ENCODE results near the gene PNPLA7. TPM values are rescaled to one million over a fixed set of nuclear protein-coding genes. Genes with fewer than 3 reads are reported as not detected.

PNPLA7 gene
- total and polyA plus RNA-seq, 2 of the 8 experiments (the other 6 are each of a cell fraction or from before 2014, with no cell fraction given), result 0.35 to 0.47 TPM

- POLR2A ChIA-PET (ENCODE audit: partially characterized antibody), result no interaction called here
Measured at GRCh38 chr9:137564817-137565411, 14.7 kb upstream of the PNPLA7 start.

More at GRCh38 chr9:137564817-137565411, 14.7 kb upstream of the PNPLA7 start:
- Histone ChIP-seq H3K27me3 (replicated peaks in 1 of 4; ENCODE audit: control insufficient read depth in 3 of 4, extremely low read depth in 1 of 4, insufficient read depth in 3 of 4, low read length in 3 of 4) (no peaks in the 10 kb centered on the region), H3K4ac (replicated peaks; ENCODE audit: insufficient read length, low read depth, low read length) (no peak overlapping the region), H3K18ac (ENCODE audit: extremely low read depth, low read length) (no peak overlapping the region), H2BK120ac (replicated peaks; ENCODE audit: low read depth, low read length) (no peak overlapping the region), H3K23me2 (ENCODE audit: low read depth, low read length) (peaks cover 10% of the 10 kb centered on the region; the same call in 1 of the 2 replicates), H4K8ac (ENCODE audit: extremely low read depth, insufficient read depth, low read length) (no peak overlapping the region), H3K79me1 (ENCODE audit: low read depth, low read length) (no peaks in the 10 kb centered on the region; the same call in 1 of the 2 replicates), H3K56ac (replicated peaks; ENCODE audit: insufficient read length, low read depth, low read length) (no peak overlapping the region), H3K9me3 (ENCODE audit: insufficient read depth in 2 of 2, low read depth in 1 of 2, low read length in 1 of 2) (no peaks in the 10 kb centered on the region), H3K4me2 (ENCODE audit: insufficient read depth in 1 of 2, low read depth in 2 of 2, low read length in 2 of 2) (no peak overlapping the region), H3K27ac (ENCODE audit: low read depth, low read length) (no peak overlapping the region), H3K23ac (ENCODE audit: insufficient read length) (no peak overlapping the region), H2BK15ac (ENCODE audit: low read length) (no peak overlapping the region), H2BK12ac (ENCODE audit: low read depth, low read length) (no peak overlapping the region), H2BK5ac (ENCODE audit: low read depth, low read length) (no peak overlapping the region), H4K20me1 (replicated peaks in 1 of 2; ENCODE audit: control insufficient read depth in 1 of 2, insufficient read depth in 2 of 2, low read length in 2 of 2) (peaks cover 0 to 7% of the 10 kb centered on the region in 2 experiments), H3K14ac (ENCODE audit: insufficient read length) (no peak overlapping the region), H4K91ac (replicated peaks; ENCODE audit: insufficient read length, low read length) (no peak overlapping the region), H2AK5ac (ENCODE audit: low read depth, low read length) (no peak overlapping the region), H3K79me2 (ENCODE audit: control insufficient read depth in 1 of 2, insufficient read depth in 2 of 2, low read length in 2 of 2) (peaks cover 0 to 2% of the 10 kb centered on the region in 2 experiments; a peak in 1 of 4 replicates), H3K4me1 (replicated peaks in 1 of 4; ENCODE audit: control insufficient read depth in 3 of 4, insufficient read depth in 4 of 4, low read length in 3 of 4) (no peaks in the 10 kb centered on the region), H4K5ac (ENCODE audit: insufficient read length, low read depth, low read length) (no peak overlapping the region), H3K9ac (replicated peaks in 1 of 4; ENCODE audit: extremely low read depth in 1 of 4, low read depth in 3 of 4, low read length in 3 of 4) (no peak overlapping the region), H3K36me3 (ENCODE audit: control insufficient read depth in 2 of 4, insufficient read depth in 4 of 4, low read length in 3 of 4) (peaks cover 4 to 26% (median 15%) of the 10 kb centered on the region in 4 experiments; a peak in 6 of 8 replicates), H2BK20ac (ENCODE audit: low read length) (no peak overlapping the region), H2AFZ (ENCODE audit: low read length) (no peak overlapping the region), H3K4me3 (ENCODE audit: extremely low read depth in 1 of 4, insufficient read depth in 2 of 4, low read depth in 3 of 4, low read length in 4 of 4) (no peak overlapping the region)
- FAIRE-seq, result no peak
- CTCF ChIA-PET (ENCODE audit: partially characterized antibody), result interaction anchor here (0.7 kb wide), 1 partner anchor 27 kb away, joined by 3 read pairs; no protein-coding TSS in a partner anchor
- TF ChIP-seq CHD2 (IDR thresholded peaks at IDR 0.05; ENCODE audit: low read length), result no peak
- TF ChIP-seq KDM4A (IDR thresholded peaks at IDR 0.05; ENCODE audit: low read depth, low read length, severe bottlenecking), result no peak
- no peak for TF ChIP-seq KDM5A (IDR thresholded peaks at IDR 0.05; ENCODE audit: low read length)
- no peak for TF ChIP-seq USF2 (IDR thresholded peaks at IDR 0.05; ENCODE audit: low read length)
- no peak for TF ChIP-seq JUN (IDR thresholded peaks at IDR 0.05; ENCODE audit: low read depth, low read length)
- no peak for DNase-seq (ENCODE audit: low read depth in 1 of 2, low spot score in 2 of 2)
- WGBS, 2 experiments (ENCODE audit: extremely low coverage in 1 of 2, insufficient coverage in 1 of 2, insufficient read length in 1 of 2, insufficient replicate concordance in 2 of 2, low coverage in 1 of 2, low lambda C conversion rate in 2 of 2, missing lambda C conversion rate in 1 of 2), result 95% methylated on average over 12 of the region's 18 CpGs; no CpG with 5 or more reads in 1 of the 2 experiments

Data from H1 (cell line).